Left lung (tissue), 10 donors: ENCODE measurements around the gene PPP1R10. TPM values are rescaled to one million over a fixed set of nuclear protein-coding genes. Genes with fewer than 3 reads are reported as not detected.

Experiments
- ATAC-seq: fragments of 200-7000 bp; cut with Tn5 transposase; one replicate; pipeline ENCODE4 v1.9.1; 2020; ENCODE audit warnings: moderate library complexity
- DNase-seq, 4 donors: peaks; one replicate each; pipeline ENCODE4 v3.0.0-alpha.2; 2013 to 2020
- H3K27ac ChIP-seq, 2 donors: fragments of 200-600 bp; sonication (generic) in 1 of 2; one replicate each; pipeline versions ENCODE4 v1.5.0 to v1.8.0; 2020 to 2021
- H3K27me3 ChIP-seq, 2 donors: fragments of 200-600 bp; sonication (generic) in 1 of 2; one replicate each; pipeline versions ENCODE4 v1.5.0 to v1.8.0; 2020 to 2021
- H3K36me3 ChIP-seq, 2 donors: fragments of 200-600 bp; sonication (generic) in 1 of 2; one replicate each; pipeline versions ENCODE4 v1.5.0 to v1.8.0; 2020 to 2021
- H3K4me1 ChIP-seq, 2 donors: fragments of 200-600 bp; one replicate each; pipeline ENCODE4 v1.8.0; 2021
- H3K4me3 ChIP-seq, 2 donors: fragments of 200-600 bp; sonication (generic) in 1 of 2; one replicate each; pipeline versions ENCODE4 v1.5.0 to v1.8.0; 2020 to 2021; ENCODE audit warnings: mild to moderate bottlenecking in 1 of 2
- H3K9me3 ChIP-seq, 2 donors: fragments of 200-600 bp; sonication (generic) in 1 of 2; one replicate each; pipeline versions ENCODE4 v1.5.0 to v1.8.0; 2020 to 2021
- intact Hi-C, 2 donors: fragments of 100-400 bp; cut with DNase I; formaldehyde crosslinking; loops; one replicate each; pipeline versions ENCODE4 v1.11.2 to v1.14.2; 2022
- polyA plus RNA-seq, 6 donors: library from polyadenylated mRNA; unstranded; fragments of 120-200 nt; gene quantifications; one replicate each; pipeline ENCODE4 v1.2.1, GENCODE V29; 2013; ENCODE audit not compliant: insufficient read length in 6 of 6
- total RNA-seq, 2 donors: library from RNA; stranded (reverse); fragmentation: NEBNext Ultra II Directional; extraction: Animal tissue kit (Norgen Biotek cat#: 25700); gene quantifications; one replicate each; pipeline ENCODE4 v1.2.1, GENCODE V29; 2021
- TF ChIP-seq, protein P1 (sequence below), 2 donors: fragments of 200-600 bp; sonication (generic) in 1 of 2; IDR thresholded peaks; one replicate each; pipeline versions ENCODE4 v1.5.0 to v1.8.0; 2021; ENCODE audit warnings: antibody characterized with exemption in 2 of 2
- donor health status: DM: no; HTN: yes; CAD: no.
- donor health status: DM: no; HTN: no; CAD: no.

PPP1R10 gene
- total and polyA plus RNA-seq, 8 donors = 44.9 to 71.1 (median 49.6) TPM

DNA sequence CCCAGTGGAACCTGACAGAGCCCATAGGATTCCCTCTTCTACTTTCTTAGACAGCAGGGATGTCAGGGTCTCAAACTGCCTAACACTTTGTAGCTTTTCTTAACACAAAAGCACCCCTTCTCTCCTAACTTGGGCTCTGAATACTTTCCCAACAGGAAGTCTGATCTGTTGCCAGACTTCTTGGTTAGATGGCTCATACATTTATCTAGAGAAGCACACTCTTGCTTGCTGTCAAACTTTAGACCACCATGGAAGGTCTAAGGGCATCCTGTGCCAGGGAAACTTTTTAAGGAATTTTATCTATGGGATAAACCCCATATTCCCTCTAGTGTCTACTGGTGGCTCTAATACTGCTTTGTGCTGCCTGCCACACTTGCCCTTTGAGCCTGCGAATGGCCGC is 26.6 kb upstream of the PPP1R10 start:
- H3K9me3 ChIP-seq = no peaks in the 10 kb centered on the region
- DNase-seq = no peak
- no peaks in the 10 kb centered on the region for H3K27me3 ChIP-seq
- peak overlapping the region in 1 of 2 donors; percentile 38 for H3K27ac ChIP-seq
- intact Hi-C loops = no loop called here
- H3K4me1 ChIP-seq = peaks cover 4 to 42% of the 10 kb centered on the region in 2 donors
- no peak for ATAC-seq
- TF ChIP-seq, protein P1, sequence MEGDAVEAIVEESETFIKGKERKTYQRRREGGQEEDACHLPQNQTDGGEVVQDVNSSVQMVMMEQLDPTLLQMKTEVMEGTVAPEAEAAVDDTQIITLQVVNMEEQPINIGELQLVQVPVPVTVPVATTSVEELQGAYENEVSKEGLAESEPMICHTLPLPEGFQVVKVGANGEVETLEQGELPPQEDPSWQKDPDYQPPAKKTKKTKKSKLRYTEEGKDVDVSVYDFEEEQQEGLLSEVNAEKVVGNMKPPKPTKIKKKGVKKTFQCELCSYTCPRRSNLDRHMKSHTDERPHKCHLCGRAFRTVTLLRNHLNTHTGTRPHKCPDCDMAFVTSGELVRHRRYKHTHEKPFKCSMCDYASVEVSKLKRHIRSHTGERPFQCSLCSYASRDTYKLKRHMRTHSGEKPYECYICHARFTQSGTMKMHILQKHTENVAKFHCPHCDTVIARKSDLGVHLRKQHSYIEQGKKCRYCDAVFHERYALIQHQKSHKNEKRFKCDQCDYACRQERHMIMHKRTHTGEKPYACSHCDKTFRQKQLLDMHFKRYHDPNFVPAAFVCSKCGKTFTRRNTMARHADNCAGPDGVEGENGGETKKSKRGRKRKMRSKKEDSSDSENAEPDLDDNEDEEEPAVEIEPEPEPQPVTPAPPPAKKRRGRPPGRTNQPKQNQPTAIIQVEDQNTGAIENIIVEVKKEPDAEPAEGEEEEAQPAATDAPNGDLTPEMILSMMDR (IDR thresholded peaks at IDR 0.05) = no peak
- H3K36me3 ChIP-seq = peaks cover 0 to 40% of the 10 kb centered on the region in 2 donors
- H3K4me3 ChIP-seq = no peak overlapping the region

DNA sequence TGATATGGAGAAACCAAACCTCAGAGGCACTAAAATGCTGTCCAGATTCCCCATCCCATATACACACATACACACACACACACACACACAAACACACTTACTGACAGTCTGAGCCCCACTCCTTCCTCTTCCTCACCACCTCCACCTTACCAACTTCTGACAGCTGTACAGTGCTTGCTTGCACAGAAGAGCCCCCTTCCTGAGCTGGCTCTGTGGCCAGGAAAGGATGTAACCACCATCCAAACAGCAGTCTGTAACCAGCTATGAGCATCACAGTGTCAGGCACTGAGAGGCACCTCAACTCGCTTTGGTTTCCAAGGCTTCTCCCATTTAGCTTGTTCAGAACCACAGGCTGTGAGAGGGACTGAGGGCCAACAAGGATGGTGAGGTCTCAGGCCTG is 24.0 kb upstream of the PPP1R10 start:
- peaks cover 0 to 26% of the 10 kb centered on the region in 2 donors for H3K4me1 ChIP-seq
- TF ChIP-seq, protein P1 (IDR thresholded peaks at IDR 0.05) = no peak
- H3K27me3 ChIP-seq = no peaks in the 10 kb centered on the region
- intact Hi-C loops = no loop called here
- H3K36me3 ChIP-seq = peaks cover 0 to 41% of the 10 kb centered on the region in 2 donors
- no peak overlapping the region for H3K27ac ChIP-seq
- no peak for DNase-seq
- ATAC-seq = no peak
- H3K4me3 ChIP-seq = no peak overlapping the region
- no peaks in the 10 kb centered on the region for H3K9me3 ChIP-seq

DNA sequence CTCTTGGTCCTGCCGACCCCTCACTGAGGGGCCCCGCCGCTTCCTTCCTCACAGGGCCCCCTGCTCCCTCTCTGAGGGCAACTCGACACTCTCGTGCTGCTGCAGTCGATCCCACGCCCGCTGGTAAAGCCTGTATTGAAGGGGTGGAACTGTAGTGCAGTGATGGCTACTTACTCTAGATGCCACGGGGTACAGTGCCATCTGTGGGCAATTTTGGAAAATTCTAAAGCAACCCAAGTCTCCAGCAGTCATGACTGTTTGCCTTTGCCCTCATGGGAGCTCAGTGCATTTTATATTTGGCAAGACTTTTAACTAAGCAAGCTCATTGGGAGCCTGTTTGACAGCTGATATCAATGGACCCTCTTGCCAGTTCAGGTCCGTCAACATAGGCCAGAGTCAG is 23.4 kb upstream of the PPP1R10 start:
- peaks cover 0 to 23% of the 10 kb centered on the region in 2 donors for H3K4me1 ChIP-seq
- TF ChIP-seq, protein P1 (IDR thresholded peaks at IDR 0.05) = no peak
- no peak for ATAC-seq
- H3K27ac ChIP-seq = no peak overlapping the region
- no peaks in the 10 kb centered on the region for H3K9me3 ChIP-seq
- no peak for DNase-seq
- no peaks in the 10 kb centered on the region for H3K27me3 ChIP-seq
- intact Hi-C loops = no loop called here
- H3K36me3 ChIP-seq = peaks cover 0 to 41% of the 10 kb centered on the region in 2 donors
- H3K4me3 ChIP-seq = no peak overlapping the region

GRCh38 chr6:30635834-30636233 is 18.8 kb upstream of the PPP1R10 start:
- TF ChIP-seq, protein P1 (IDR thresholded peaks at IDR 0.05) = no peak
- no peak for DNase-seq
- Histone ChIP-seq H3K36me3 (peaks cover 0 to 50% of the 10 kb centered on the region in 2 donors), H3K4me1 (no peaks in the 10 kb centered on the region), H3K4me3 (no peak overlapping the region), H3K9me3 (no peaks in the 10 kb centered on the region), H3K27me3 (no peaks in the 10 kb centered on the region), H3K27ac (no peak overlapping the region)
- ATAC-seq = no peak
- intact Hi-C loops = no loop called here

- DNase-seq (peak; percentile 85 to 97 (median 91)), ATAC-seq (peak; percentile 99)
- peak within 1 kb of the TSS; percentile 50 to 51 for H3K4me3 ChIP-seq
- no peaks in the 10 kb centered on the region for H3K27me3 ChIP-seq
- TF ChIP-seq, protein P1 (IDR thresholded peaks at IDR 0.05) = peak in 1 of 2 donors; percentile 18
- H3K9me3 ChIP-seq = no peaks in the 10 kb centered on the region
- H3K27ac ChIP-seq = peak within 1 kb of the TSS; percentile 47 to 84
- H3K36me3 ChIP-seq = peaks cover 0 to 69% of the 10 kb centered on the region in 2 donors
- peaks cover 0 to 29% of the 10 kb centered on the region in 2 donors for H3K4me1 ChIP-seq
- intact Hi-C loops = no loop called here
Observed at GRCh38 chr6:30626484-30627366, 9.7 kb upstream of the PPP1R10 start, which contains the start of gene ATAT1. Gene ATAT1 (plus strand): TSS chr6:30626874.
